ENCODE data around the gene IQGAP3.

The IQGAP3 gene

DNA sequence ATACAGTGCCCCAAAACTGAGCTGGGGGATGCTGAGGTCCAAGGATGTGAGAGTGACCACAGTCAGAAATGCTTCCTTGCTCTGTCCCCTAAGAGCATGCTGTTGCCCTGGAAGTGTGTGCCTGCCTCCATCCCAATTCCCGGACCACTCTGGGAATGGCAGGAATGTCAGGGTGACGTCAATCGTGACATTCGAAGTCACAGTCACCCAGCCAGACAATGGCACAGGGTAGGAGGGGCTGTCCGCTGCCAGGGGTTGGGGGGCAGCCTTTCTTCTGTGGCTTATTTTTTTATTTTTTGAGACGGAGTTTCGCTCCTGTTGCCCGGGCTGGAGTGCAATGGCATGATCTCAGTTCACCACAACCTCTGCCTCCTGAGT, 94.1 kb downstream of the IQGAP3 start:
- no peak overlapping the region for H3K27ac ChIP-seq
- TF ChIP-seq, protein P1, sequence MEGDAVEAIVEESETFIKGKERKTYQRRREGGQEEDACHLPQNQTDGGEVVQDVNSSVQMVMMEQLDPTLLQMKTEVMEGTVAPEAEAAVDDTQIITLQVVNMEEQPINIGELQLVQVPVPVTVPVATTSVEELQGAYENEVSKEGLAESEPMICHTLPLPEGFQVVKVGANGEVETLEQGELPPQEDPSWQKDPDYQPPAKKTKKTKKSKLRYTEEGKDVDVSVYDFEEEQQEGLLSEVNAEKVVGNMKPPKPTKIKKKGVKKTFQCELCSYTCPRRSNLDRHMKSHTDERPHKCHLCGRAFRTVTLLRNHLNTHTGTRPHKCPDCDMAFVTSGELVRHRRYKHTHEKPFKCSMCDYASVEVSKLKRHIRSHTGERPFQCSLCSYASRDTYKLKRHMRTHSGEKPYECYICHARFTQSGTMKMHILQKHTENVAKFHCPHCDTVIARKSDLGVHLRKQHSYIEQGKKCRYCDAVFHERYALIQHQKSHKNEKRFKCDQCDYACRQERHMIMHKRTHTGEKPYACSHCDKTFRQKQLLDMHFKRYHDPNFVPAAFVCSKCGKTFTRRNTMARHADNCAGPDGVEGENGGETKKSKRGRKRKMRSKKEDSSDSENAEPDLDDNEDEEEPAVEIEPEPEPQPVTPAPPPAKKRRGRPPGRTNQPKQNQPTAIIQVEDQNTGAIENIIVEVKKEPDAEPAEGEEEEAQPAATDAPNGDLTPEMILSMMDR (IDR thresholded peaks at IDR 0.05; ENCODE audit: low read depth, low read length, missing control alignments), result no peak
- no peak overlapping the region for H3K4me3 ChIP-seq (ENCODE audit: low read depth, low read length)
- H3K36me3 ChIP-seq (replicated peaks), result peaks cover 95% of the 10 kb centered on the region
- in situ Hi-C loops (cut with HindIII; ENCODE audit: low pct_ligation_motif_present, low sequenced_read_pairs), result no loop called here
- no peak for DNase-seq
- H3K27me3 ChIP-seq (replicated peaks), result no peaks in the 10 kb centered on the region

DNA sequence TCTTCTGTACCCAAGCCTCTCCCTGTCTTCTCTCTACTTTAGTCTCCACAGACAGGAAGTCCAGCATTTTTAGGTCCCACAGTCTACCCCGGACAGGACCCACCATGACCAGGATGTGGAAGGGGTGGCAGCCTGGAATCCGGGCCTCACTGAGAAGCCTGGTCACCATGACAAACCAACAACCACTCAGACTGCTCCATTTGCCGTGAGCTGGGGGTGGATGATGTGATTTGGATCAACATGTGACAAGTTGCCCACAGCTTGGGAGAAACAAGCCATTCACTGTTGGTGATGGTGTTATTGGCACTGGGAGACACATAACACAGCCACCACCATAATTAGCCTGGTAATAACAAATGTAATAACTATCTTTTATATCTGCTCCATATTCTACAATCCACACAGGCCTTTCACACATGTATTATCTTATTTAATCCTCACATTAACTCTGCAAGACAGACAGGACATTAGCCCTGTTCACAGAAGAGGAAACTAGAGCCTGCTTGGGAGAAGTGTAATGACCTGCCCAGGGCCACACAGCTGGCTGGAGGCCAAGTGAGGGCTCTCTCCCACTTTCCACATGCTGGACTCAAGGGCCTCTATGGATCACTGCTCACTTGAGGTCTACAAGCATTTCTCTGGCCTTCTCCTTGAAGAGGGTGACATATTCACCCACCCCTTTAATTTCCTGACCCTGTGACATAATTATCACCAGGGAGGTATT, 94.7 kb downstream of the IQGAP3 start:
- Histone ChIP-seq H3K27me3 (replicated peaks) (no peaks in the 10 kb centered on the region), H3K4me3 (ENCODE audit: low read depth, low read length) (no peak overlapping the region), H3K27ac (peak overlapping the region; percentile 53), H3K36me3 (replicated peaks) (peaks cover 96% of the 10 kb centered on the region)
- in situ Hi-C loops (cut with HindIII; ENCODE audit: low pct_ligation_motif_present, low sequenced_read_pairs), result no loop called here
- DNase-seq, result no peak
- TF ChIP-seq, protein P1 (IDR thresholded peaks at IDR 0.05; ENCODE audit: low read depth, low read length, missing control alignments), result no peak

DNA sequence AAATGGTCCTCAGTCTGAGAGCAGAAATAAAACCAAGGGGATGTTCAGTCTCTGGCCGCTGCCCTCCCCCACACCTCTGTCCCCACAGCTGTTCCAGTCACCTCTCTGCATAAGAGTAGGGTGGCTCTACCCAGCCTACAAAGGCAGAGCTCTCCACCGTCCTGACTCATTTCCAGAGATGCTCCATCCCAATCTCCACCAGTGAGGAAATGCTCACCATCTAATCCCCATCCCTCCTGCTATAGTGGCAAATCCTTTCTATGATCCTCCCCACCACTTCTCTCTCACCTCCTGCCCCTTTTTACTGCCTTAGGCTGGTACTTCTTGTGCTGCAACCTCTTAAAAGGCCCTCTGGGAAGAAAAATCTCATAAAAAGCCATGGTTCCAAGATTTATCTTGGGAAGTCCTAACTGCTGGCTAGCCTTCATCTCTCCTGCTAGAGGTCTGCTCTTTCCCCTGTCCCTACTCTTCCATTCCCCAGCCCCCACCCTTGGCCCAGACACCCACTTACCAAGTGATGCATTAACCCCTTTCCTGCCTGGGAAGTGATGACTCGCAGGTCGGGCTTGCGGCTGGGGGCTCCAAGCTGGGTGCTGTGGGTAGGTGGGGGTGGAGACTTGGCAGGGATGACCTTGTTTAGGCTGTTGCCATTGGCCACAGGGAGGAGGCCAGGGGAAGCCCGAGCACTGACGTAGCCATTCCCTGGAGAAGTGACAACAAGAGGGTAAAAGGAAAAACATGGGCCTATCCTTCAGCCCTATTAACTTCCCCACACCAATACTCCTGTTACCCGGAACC, 95.7 kb downstream of the IQGAP3 start:
- in situ Hi-C loops (cut with HindIII; ENCODE audit: low pct_ligation_motif_present, low sequenced_read_pairs), result no loop called here
- peak overlapping the region; percentile 53 for H3K27ac ChIP-seq

DNA sequence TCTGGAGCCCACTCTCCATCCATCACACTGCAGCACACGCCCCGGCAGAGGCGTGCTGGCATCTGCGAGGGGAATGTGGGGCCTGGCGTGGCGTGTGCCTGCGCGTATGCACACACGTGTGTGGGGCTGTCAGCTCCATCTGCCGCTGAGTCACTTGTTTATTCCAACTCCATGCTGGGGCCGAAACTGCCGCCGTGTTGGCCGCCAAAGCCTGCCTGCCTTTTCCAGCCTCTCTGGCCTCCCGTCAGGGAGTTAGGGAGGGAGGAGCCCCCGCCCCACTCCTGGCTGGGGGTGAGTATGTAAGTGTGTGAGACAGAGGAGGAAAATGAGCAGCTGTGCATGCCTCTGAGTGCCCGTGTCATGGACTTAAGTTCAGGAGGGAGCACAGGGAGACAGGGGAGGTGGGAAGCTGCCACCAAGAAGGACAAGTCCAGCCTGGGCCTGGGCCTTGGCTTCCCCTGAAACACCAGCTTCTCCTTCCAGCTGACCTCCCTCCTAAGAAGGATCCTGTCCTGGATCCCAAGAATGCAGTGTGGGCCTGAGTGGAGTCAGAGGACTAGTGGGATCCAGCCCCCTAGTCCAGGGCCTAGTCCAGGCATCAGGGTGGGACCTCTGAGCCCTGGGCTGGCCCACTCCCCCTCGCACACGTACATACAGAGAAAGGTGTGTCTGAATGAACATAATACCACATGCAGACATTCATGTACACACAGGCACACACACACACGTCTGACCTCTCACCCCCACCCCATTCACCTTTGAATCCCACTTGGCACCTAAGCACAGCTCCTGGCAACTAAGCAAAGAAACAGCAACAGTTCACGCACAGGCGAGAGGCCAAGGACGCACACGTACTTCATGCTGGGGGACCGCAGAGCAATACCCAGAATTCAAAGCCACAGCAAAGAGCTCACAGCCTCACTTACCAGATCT, 96.5 kb downstream of the IQGAP3 start:
- Histone ChIP-seq H3K4me3 (ENCODE audit: low read depth, low read length) (no peak overlapping the region), H3K27me3 (replicated peaks) (no peaks in the 10 kb centered on the region), H3K27ac (no peak overlapping the region), H3K36me3 (replicated peaks) (peaks cover 93% of the 10 kb centered on the region)
- in situ Hi-C loops (cut with HindIII; ENCODE audit: low pct_ligation_motif_present, low sequenced_read_pairs), result no loop called here
- no peak for DNase-seq
- TF ChIP-seq, protein P1 (IDR thresholded peaks at IDR 0.05; ENCODE audit: low read depth, low read length, missing control alignments), result no peak

More for the DNA sequence above, 95.7 kb downstream of the IQGAP3 start:
- Histone ChIP-seq H3K4me3 (ENCODE audit: low read depth, low read length) (no peak overlapping the region), H3K36me3 (replicated peaks) (peaks cover 93% of the 10 kb centered on the region), H3K27me3 (replicated peaks) (no peaks in the 10 kb centered on the region)
- peak; percentile 75 for DNase-seq
- TF ChIP-seq, protein P1 (IDR thresholded peaks at IDR 0.05; ENCODE audit: low read depth, low read length, missing control alignments), result no peak

All from brain microvascular endothelial cell (primary cell).